ENCODE data around the gene SPANXA2.

DNA sequence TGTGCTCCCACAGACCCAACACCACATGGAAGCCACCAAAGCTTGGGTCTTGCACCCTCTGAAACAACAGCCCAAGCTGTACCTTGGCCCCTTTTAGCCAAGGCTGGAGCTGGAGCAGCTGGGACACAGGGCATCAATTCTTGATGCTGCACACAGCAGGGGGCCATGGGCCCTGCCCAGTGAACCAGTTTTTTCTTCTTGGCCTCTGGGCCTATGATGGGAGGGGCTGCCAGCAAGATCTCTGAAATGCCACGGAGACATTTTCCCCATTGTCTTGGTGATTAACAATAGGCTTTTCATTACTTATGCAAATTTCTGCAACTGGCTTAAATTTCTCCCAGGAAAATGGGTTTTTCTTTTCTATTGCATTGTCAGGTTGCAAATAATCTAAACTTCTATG lies 49.0 kb downstream of the SPANXA2 start:
- TF ChIP-seq, protein P1, sequence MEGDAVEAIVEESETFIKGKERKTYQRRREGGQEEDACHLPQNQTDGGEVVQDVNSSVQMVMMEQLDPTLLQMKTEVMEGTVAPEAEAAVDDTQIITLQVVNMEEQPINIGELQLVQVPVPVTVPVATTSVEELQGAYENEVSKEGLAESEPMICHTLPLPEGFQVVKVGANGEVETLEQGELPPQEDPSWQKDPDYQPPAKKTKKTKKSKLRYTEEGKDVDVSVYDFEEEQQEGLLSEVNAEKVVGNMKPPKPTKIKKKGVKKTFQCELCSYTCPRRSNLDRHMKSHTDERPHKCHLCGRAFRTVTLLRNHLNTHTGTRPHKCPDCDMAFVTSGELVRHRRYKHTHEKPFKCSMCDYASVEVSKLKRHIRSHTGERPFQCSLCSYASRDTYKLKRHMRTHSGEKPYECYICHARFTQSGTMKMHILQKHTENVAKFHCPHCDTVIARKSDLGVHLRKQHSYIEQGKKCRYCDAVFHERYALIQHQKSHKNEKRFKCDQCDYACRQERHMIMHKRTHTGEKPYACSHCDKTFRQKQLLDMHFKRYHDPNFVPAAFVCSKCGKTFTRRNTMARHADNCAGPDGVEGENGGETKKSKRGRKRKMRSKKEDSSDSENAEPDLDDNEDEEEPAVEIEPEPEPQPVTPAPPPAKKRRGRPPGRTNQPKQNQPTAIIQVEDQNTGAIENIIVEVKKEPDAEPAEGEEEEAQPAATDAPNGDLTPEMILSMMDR (IDR thresholded peaks at IDR 0.05), result no peak
- TF ChIP-seq POLR2A (IDR thresholded peaks at IDR 0.05), result no peak
